GM19328 (cell line): ENCODE data around the gene MFSD2A.
"Not testable (repeated sequence)": the region's sequence is repeated elsewhere in the genome, so short reads cannot be mapped to it uniquely, and the experiment has no call there.

Experiments used
- ATAC-seq: cut with Tn5 transposase; IDR thresholded peaks from one replicate; pipeline ENCODE4 v1.9.1; 2021; ENCODE audit warnings: mild to moderate bottlenecking, moderate library complexity; ENCODE audit not compliant: unreplicated experiment

The MFSD2A gene

DNA sequence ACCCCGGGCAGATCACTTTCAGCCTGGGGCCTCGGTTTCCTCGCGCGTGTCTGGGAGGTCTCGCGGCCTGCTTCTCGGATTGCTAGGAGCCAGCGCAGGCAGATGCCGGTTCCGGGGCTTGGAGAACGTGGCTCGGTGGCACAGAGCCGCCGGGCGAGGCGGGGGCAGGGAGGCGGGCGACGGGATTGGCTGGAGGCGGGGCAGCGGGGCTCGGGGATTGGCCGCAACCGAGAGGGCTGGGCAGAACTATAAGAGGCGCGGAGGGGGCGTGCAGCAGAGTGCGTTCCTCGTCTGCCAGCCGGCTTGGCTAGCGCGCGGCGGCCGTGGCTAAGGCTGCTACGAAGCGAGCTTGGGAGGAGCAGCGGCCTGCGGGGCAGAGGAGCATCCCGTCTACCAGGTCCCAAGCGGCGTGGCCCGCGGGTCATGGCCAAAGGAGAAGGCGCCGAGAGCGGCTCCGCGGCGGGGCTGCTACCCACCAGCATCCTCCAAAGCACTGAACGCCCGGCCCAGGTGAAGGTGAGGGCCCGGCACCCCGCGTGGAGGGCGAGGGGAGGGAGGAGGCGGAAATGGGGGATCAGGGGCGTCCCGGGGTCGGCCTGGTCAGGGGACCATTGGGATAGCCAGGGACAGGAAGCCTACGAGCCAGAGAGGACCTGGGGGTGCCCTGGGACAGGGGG lies at the start of gene MFSD2A:
Gene MFSD2A (plus strand): TSS at position 276 of the 677 bp plus-strand sequence. CDS start 148 bp downstream, at position 424.
- peak; percentile 63 for ATAC-seq

DNA sequence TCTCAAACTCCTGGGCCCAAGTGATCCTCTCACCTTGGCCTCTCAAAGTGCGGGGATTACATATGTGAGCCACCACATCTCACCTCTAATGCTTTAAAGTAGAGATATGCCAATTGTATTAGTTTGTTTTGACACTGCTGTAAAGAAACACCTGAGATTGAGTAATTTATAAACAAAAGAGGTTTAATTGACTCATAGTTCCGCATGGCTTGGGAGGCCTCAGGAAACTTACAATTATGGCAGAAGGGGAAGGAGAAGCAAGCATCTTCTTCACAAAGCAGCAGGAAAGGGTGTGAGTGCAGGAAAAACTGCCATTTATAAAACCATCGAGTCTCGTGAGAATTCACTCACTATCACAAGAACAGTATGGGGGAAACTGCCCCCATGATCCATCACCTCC lies 49.8 kb upstream of the MFSD2A start:
- ATAC-seq, result no peak

GRCh38 chr1:39907528-39908453 lies 47.2 kb upstream of the MFSD2A start:
- ATAC-seq, result no peak

GRCh38 chr1:39908534-39908933 lies 46.4 kb upstream of the MFSD2A start:
- no peak for ATAC-seq

GRCh38 chr1:39910263-39910662 lies 44.7 kb upstream of the MFSD2A start:
- no peak for ATAC-seq

DNA sequence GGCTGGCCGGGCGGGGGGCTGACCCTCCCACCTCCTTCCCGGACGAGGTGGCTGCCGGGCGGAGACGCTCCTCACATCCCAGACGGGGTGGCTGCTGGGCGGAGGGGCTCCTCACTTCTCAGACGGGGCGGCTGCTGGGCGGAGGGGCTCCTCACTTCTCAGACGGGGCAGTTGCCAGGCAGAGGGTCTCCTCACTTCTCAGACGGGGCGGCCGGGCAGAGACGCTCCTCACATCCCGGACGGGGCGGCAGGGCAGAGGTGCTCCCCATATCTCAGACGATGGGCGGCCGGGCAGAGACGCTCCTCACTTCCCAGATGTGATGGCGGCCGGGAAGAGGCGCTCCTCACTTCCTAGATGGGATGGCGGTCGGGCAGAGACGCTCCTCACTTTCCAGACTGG lies 41.8 kb upstream of the MFSD2A start:
- ATAC-seq, result not testable (repeated sequence)

GRCh38 chr1:39915499-39916129 lies 39.3 kb upstream of the MFSD2A start:
- no peak for ATAC-seq

- no peak for ATAC-seq
Measured at GRCh38 chr1:39917825-39918224, 37.1 kb upstream of the MFSD2A start.

GRCh38 chr1:39919545-39919944 lies 35.4 kb upstream of the MFSD2A start:
- ATAC-seq, result peak; percentile 69

- no peak for ATAC-seq
Measured at GRCh38 chr1:39922251-39922688, 32.7 kb upstream of the MFSD2A start.

GRCh38 chr1:39925721-39926342 lies 29.1 kb upstream of the MFSD2A start:
- no peak for ATAC-seq

GRCh38 chr1:39926343-39926793 lies 28.6 kb upstream of the MFSD2A start:
- ATAC-seq, result no peak

- no peak for ATAC-seq
Measured at GRCh38 chr1:39926820-39927219, 28.1 kb upstream of the MFSD2A start.

DNA sequence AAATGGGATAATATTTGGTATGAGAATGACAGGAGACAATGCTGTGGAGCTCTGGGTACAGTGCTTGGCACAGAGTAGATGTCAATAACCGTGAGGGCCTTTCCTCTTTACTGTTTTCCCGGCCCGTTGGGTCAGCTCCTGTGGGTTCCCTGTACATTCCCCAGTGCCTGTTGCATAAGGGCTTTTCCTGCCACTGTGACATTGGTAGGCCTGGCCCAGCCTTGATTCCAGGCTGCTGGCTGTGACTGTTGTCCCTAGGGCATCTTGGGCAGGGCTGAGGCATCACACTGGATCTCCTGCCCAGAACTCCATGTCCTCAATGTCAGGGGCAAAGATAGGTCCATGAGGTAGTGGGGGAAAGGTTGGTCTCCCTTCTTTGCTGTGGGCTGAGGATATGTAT lies 27.4 kb upstream of the MFSD2A start:
- no peak for ATAC-seq

GRCh38 chr1:39928809-39929587 lies 25.9 kb upstream of the MFSD2A start:
- ATAC-seq, result no peak

GRCh38 chr1:39933956-39934941 lies 20.7 kb upstream of the MFSD2A start:
- no peak for ATAC-seq

DNA sequence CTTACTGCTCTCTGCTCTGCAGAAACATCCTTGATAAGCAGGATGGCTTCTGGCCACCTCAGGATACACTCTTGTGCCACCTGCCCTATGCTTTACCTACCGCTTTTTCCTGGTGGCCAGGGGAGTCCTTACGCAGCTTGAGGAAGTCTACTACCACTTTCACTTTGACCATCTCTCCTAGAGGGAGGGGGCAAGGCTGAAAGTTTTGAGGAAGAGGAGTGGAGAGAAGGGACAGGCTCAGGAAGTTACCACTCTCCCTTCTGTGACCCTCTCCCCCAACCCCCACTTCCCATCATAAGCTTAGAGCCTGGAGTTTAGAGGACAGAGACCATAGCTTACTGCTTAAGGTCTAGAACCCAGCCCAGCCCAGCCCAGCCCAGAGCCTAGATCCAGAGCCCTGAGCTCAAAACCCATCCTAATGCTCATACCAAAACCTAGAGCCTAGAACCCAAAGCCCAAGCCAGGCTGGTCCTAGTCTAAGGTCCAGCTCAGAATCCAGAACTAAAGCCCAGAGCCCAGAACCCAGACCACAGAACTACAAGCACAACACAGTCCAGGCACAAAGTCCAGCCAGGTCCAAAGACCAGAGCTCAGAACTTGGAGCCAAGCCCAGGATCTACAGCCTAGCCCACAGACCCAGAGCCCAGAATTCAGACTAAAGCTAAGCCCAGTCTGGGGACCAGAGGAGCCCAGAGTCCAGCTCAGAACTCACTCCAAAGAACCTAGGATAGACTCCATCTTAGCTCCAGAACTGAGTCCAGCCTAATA lies 18.0 kb upstream of the MFSD2A start:
- no peak for ATAC-seq

DNA sequence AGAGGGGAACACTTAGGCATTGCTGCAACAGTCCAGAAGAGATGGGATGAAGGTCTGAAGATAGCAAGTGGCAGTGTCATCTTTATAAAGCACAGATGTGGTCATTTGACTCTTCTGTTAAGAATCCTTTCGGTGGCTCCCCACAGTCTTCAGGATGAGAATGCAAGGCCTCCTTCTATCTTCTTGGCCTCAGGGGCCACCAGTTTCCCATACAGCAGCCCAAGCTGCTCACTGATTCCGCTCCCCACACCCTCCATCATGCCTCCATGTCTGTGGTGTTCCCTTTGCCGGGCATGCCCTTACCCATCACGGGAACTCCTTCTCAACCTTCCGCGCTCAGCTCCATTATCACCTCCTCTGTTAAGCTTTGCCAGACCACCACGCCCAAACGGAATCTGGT lies 16.1 kb upstream of the MFSD2A start:
- no peak for ATAC-seq
